T follicular helper cell (primary cell): Measurements from ENCODE around the gene TMEM39A.

Experiments
- DNase-seq: peaks from one replicate; pipeline ENCODE4 v3.0.0-alpha.2; 2020; ENCODE audit warnings: low read depth

The TMEM39A gene

DNA sequence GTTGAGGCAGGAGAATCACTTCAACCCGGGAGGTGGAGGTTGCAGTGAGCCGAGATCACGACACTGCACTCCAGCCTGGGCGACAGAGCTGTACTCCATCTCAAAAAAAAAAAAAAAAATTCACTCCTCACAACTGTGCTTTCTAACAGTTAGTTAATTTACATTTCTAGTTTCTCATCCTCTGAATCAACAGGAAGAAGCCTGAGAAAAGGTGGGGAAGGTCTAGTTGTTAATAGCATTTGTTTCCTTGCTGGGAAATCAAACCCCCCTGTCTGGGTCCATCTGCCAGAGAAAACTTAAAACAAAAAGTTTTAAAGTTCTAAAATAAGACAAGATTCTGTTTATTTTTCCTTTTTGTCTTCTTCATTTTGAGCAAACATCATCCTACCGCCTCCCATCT lies 62.3 kb downstream of the TMEM39A start:
- no peak for DNase-seq

DNA sequence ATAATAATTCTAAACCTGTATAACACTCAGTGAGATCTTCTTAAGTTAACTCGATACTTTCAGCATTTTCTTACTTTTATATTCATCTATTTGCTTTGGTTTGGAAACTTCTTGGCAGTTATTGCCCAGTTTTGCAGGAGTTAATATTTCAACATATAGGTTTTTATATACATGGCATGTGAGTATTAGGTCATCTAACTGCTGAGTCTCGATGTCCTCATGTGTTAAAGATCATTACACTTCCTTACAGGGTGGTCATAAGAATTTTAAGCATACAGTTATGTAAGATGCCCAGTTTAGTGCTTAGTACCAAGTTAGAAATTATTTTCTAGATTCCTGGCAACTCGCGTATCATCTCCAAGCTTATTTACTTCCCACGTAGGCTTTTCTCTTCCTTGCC lies 62.9 kb downstream of the TMEM39A start:
- no peak for DNase-seq

DNA sequence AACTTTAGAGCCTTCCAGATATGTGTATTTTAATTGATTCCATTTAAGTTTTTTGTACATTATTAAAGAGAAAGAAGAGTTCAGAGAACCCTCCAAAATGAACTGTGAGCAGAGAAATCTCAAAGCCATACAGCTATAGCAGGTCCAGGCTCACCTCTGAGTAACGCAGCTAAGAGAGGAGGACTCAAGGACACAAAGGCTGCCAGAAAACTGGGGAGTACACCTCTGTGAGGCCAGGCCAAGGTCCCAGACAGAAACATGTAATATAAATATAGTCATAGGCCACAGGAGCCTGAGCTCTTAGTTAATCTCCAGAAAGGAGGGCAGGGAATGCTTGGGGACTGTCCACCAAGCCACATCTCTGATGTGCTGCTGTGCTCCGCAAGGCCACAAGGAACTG lies 66.5 kb downstream of the TMEM39A start:
- DNase-seq, result no peak

DNA sequence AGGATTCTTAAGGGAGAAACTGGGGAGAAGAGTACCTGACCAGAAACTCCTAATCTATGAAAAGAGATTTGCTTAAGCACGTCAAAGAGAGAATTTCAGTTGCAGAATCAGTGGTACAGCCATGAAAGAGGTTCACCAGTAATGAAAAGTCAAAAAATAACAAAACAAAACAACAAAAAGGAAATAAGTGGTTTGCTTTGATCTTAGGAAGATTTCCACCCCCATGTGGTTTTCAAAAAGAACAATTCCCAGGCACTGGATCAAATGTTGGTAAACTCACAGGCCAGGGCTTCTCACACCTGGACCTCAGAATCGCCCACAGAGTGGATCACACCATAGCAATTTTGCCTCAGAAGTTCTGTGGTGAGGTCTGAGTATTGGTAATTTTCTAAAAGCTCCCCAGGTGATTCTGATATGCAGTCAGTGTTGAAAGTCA lies 67.5 kb downstream of the TMEM39A start:
- DNase-seq, result no peak

DNA sequence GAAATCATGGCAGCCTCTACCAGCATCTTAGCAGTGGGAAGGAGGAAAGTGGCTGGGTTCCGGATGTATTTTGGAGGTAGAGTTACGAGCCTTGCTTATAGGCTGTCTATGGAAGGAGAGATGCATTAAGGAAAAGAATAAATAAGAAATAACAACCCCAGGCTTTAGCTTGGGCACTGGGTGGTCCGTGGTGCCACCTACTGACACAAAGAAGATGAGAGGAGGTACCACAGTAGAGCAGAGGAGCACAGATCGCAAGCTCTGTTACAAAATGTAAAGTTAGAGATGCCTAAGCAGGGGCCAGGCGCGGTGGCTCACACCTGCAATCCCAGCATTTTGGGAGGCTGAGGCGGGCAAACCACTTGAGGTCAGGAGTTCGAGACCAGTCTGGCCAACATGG lies 74.8 kb downstream of the TMEM39A start:
- DNase-seq, result no peak

DNA sequence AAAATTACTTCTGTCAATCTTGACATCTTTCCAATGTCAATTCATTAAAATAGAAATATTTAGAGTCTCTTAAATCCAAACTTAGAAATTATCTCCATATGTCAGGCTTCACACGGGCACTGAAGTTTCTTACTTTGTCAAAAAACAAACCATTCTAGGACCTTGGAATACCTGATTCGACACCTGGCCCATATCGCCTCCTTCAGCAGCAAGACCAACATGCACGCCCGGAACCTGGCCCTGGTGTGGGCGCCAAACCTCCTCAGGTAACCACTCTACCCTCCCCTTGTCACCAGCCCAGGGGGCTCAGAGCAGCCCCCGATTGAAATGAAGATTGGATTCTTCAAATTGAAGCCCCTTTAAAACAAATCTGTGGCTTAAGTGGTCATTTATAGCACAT lies 81.3 kb downstream of the TMEM39A start:
- DNase-seq, result no peak

DNA sequence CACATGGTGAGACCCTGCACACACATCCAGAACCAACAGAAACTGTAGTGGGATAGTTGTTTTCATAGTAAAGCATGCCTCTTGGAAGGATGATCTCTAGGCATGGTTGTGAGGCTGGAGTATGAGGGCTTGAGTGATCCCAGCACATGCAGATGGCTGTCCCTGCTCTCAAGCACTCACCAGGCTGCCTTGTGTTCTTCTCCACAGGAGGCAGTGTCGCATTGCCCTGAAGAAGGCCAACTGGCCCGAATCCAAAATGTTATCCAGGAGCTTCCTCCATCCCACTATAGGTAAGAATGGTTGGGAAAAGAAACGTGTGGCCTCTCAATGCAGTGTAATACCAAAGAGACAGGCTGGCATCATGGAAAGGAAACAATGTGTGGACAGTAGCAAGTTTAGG lies 82.7 kb downstream of the TMEM39A start:
- DNase-seq, result no peak
